Adrenal gland (tissue), 5 donors: ENCODE results near the gene IMMP2L.

Source experiments
- CTCF ChIP-seq, 6 experiments: fragments of 450-650 bp in 4 of 6; fragments of 200-600 bp in 2 of 6; sonication (generic) in 1 of 6; IDR thresholded peaks; 1 replicate in 5 of 6; 2 replicates in 1 of 6; pipeline versions ENCODE4 v1.5.1 to v1.8.0; 2016 to 2021; ENCODE audit warnings: antibody characterized with exemption in 6 of 6, mild to moderate bottlenecking in 2 of 6, moderate library complexity in 1 of 6
- POLR2A ChIP-seq, 2 donors: fragments of 450-650 bp; IDR thresholded peaks; one replicate each; pipeline ENCODE4 v1.6.1; 2017; ENCODE audit warnings: antibody characterized with exemption in 2 of 2, mild to moderate bottlenecking in 2 of 2, moderate library complexity in 1 of 2
- donor health status: DM: no; HTN: no; CAD: no.

GRCh38 chr7:111308691-111309090 is 253.6 kb downstream of the IMMP2L start:
- no peak for TF ChIP-seq CTCF (IDR thresholded peaks at IDR 0.05)
- TF ChIP-seq POLR2A (IDR thresholded peaks at IDR 0.05), result no peak
